Heart right ventricle (tissue), 16 donors: ENCODE results near the gene TGM5. TPM values are rescaled to one million over a fixed set of nuclear protein-coding genes. Genes with fewer than 3 reads are reported as not detected.

ENCODE experiments used
- ATAC-seq, 8 donors: fragments of 200-7000 bp; cut with Tn5 transposase; one replicate each; pipeline ENCODE4 v1.9.1; 2020; ENCODE audit warnings: mild to moderate bottlenecking in 8 of 8, moderate library complexity in 8 of 8, moderate number of reproducible peaks in 1 of 8
- DNase-seq, 2 donors: peaks; one replicate each; pipeline ENCODE4 v3.0.0-alpha.2; 2020
- H3K27ac ChIP-seq, 10 donors: fragments of 200-600 bp; sonication (generic) in 2 of 10; one replicate each; pipeline versions ENCODE4 v1.5.0 to v1.8.0; 2020 to 2022; ENCODE audit warnings: mild to moderate bottlenecking in 3 of 10
- H3K27me3 ChIP-seq, 7 donors: fragments of 200-600 bp; one replicate each; pipeline ENCODE4 v1.8.0; 2021 to 2022; ENCODE audit warnings: mild to moderate bottlenecking in 2 of 7
- H3K36me3 ChIP-seq, 9 donors: fragments of 200-600 bp; sonication (generic) in 1 of 9; one replicate each; pipeline versions ENCODE4 v1.5.0 to v1.8.0; 2020 to 2022; ENCODE audit warnings: mild to moderate bottlenecking in 2 of 9
- H3K4me1 ChIP-seq, 9 donors: fragments of 200-600 bp; sonication (generic) in 1 of 9; one replicate each; pipeline versions ENCODE4 v1.5.0 to v1.8.0; 2020 to 2022; ENCODE audit warnings: mild to moderate bottlenecking in 4 of 9
- H3K4me3 ChIP-seq, 10 donors: fragments of 200-600 bp; sonication (generic) in 2 of 10; one replicate each; pipeline versions ENCODE4 v1.5.0 to v1.8.0; 2020 to 2022; ENCODE audit warnings: mild to moderate bottlenecking in 7 of 10, moderate library complexity in 2 of 10
- H3K9me3 ChIP-seq, 11 donors: fragments of 200-600 bp in 10 of 11; sonication (generic) in 2 of 11; one replicate each; pipeline versions ENCODE4 v1.5.0 to v1.8.0; 2013 to 2022; ENCODE audit warnings: mild to moderate bottlenecking in 2 of 11, control low read depth in 1 of 11, moderate library complexity in 1 of 11
- WGBS, 2 donors: extraction: QIAGEN DNeasy Blood & Tissue Kit; methylation state at CpG; one replicate each; pipeline ENCODE4 v1.1.7; 2013; ENCODE audit warnings: inconsistent platforms in 1 of 2; 5-methylcytosine and 5-hydroxymethylcytosine counted together
- intact Hi-C, 10 donors: fragments of 100-400 bp; cut with DNase I; formaldehyde crosslinking; loops; one replicate each; pipeline versions ENCODE4 v1.11.1 to v1.14.2; 2022
- polyA plus RNA-seq, 2 donors: library from polyadenylated mRNA; stranded (reverse); fragments of 200-250 nt; gene quantifications; one replicate each; pipeline ENCODE4 v1.2.3, GENCODE V29; 2013
- total RNA-seq, 10 donors: library from RNA; stranded (reverse); fragmentation: NEBNext Ultra II Directional in 3 of 10; extraction: Animal tissue kit (Norgen Biotek cat#: 25700) in 3 of 10; gene quantifications; one replicate each; pipeline versions ENCODE4 v1.2.1 to v1.2.4, GENCODE V29; 2021 to 2023
- TF ChIP-seq, protein P1 (sequence below), 9 donors: fragments of 200-600 bp; sonication (generic) in 2 of 9; IDR thresholded peaks; one replicate each; pipeline versions ENCODE4 v1.5.0 to v1.8.0; 2021 to 2022; ENCODE audit warnings: antibody characterized with exemption in 9 of 9, mild to moderate bottlenecking in 5 of 9, moderate library complexity in 1 of 9
- donor health status: Arrhythmogenic right ventricular cardiomyopathy.
- donor health status: ischemic (EF 13 %, LVEDD 7.1; RV severe dilation, severe dysfunction).
- donor health status: healthy with polysubstance abuse.
- donor health status: DM: no; HTN: yes; CAD: no.
- donor health status: DM: no; HTN: no; CAD: no.
- donor health status: ischemic (EF 25% LVEDD 6.9; RV normal size, moderate dysfunction).
- donor health status: ischemic (EF 25% LVEDD 5.7; RV mildly dilated, moderate dysfunction).
- donor health status: healthy.
- donor health status: DM: yes; HTN: yes; CAD: no.
- donor health status: Ischemic cardiomyopathy.
- donor health status: ischemic (EF 35%, LVEDD 5.7; RV mildly dilated, moderate dysfunction).
- donor health status: nonischemic (EF 11% LVEDD 7.7; RV severe dilation, severe dysfunction).
- donor health status: DM: yes; HTN: yes; CAD: no.
- donor health status: PGD.
- donor health status: ischemic (EF 29% LVEDD 5.4; RV normal size, mild dysfunction).
- donor health status: nonischemic (EF 23%, LVEDD 6.1; RV moderate dilation, normal function).

Gene TGM5
- total and polyA plus RNA-seq, 12 donors = 0.10 TPM; not detected in 11

DNA sequence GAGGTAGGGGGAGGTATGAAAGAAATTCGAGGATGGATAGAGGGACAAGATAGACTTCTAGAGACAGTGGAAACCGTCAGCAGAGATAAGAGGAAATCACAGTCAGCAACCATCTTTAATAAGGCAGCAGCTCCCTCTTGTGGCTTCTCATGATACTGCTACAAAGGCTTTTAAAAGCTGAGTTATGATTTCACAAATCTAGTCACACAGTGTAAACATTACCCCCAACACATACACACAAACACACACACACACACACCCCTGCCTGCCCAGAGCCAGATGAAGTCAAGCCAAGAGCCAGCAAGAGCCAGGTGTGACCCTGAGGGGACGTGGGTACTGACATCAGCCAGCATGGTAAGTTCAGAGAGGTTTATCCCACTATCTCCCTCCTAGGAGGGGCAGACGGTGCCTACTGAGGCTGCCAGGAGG is 18.9 kb upstream of the TGM5 start:
- Histone ChIP-seq H3K27me3 (peaks cover 0 to 12% (median 0%) of the 10 kb centered on the region in 7 donors), H3K4me1 (peaks cover 0 to 4% (median 0%) of the 10 kb centered on the region in 9 donors), H3K36me3 (no peaks in the 10 kb centered on the region), H3K9me3 (no peaks in the 10 kb centered on the region), H3K27ac (no peak overlapping the region), H3K4me3 (no peak overlapping the region)
- peak in 1 of 2 donors; percentile 40 for DNase-seq
- TF ChIP-seq, protein P1, sequence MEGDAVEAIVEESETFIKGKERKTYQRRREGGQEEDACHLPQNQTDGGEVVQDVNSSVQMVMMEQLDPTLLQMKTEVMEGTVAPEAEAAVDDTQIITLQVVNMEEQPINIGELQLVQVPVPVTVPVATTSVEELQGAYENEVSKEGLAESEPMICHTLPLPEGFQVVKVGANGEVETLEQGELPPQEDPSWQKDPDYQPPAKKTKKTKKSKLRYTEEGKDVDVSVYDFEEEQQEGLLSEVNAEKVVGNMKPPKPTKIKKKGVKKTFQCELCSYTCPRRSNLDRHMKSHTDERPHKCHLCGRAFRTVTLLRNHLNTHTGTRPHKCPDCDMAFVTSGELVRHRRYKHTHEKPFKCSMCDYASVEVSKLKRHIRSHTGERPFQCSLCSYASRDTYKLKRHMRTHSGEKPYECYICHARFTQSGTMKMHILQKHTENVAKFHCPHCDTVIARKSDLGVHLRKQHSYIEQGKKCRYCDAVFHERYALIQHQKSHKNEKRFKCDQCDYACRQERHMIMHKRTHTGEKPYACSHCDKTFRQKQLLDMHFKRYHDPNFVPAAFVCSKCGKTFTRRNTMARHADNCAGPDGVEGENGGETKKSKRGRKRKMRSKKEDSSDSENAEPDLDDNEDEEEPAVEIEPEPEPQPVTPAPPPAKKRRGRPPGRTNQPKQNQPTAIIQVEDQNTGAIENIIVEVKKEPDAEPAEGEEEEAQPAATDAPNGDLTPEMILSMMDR (IDR thresholded peaks at IDR 0.05) = peak; percentile 58 to 86 (median 78)
- 9 to 10% methylated on average over 4 of the region's 4 CpGs for WGBS, 2 donors
- intact Hi-C loops = loop anchor here in 8 of 10 donors (1.0 to 5.0 kb wide), 6 partner anchors 57 to 101 kb away; partner anchors contain the start of gene CCNDBP1 (in 1 of the 8)
- peak; percentile 46 to 83 (median 58) for ATAC-seq

GRCh38 chr15:43283526-43283925 is 16.8 kb upstream of the TGM5 start:
- Histone ChIP-seq H3K4me1 (peaks cover 0 to 4% (median 0%) of the 10 kb centered on the region in 9 donors), H3K27me3 (peaks cover 0 to 12% (median 0%) of the 10 kb centered on the region in 7 donors), H3K27ac (no peak overlapping the region), H3K36me3 (no peaks in the 10 kb centered on the region), H3K4me3 (no peak overlapping the region), H3K9me3 (no peaks in the 10 kb centered on the region)
- WGBS, 2 donors = 86 to 87% methylated on average over 1 of the region's 1 CpG
- DNase-seq = no peak
- intact Hi-C loops = loop anchor here in 2 of 10 donors (5.0 kb wide), 2 partner anchors 56 to 76 kb away; no protein-coding TSS in a partner anchor
- TF ChIP-seq, protein P1 (IDR thresholded peaks at IDR 0.05) = no peak
- no peak for ATAC-seq

- intact Hi-C loops = loop anchor here in 2 of 10 donors (5.0 kb wide), 2 partner anchors 55 to 75 kb away; no protein-coding TSS in a partner anchor
- TF ChIP-seq, protein P1 (IDR thresholded peaks at IDR 0.05) = no peak
- no peaks in the 10 kb centered on the region for H3K36me3 ChIP-seq
Measured at GRCh38 chr15:43281926-43282602, 15.3 kb upstream of the TGM5 start.

GRCh38 chr15:43280996-43281395 is 14.3 kb upstream of the TGM5 start:
- ATAC-seq (no peak), DNase-seq (no peak)
- Histone ChIP-seq H3K36me3 (no peaks in the 10 kb centered on the region), H3K27ac (no peak overlapping the region), H3K9me3 (no peaks in the 10 kb centered on the region), H3K4me3 (no peak overlapping the region), H3K4me1 (peaks cover 0 to 4% (median 0%) of the 10 kb centered on the region in 9 donors), H3K27me3 (peaks cover 0 to 14% (median 5%) of the 10 kb centered on the region in 7 donors)
- intact Hi-C loops = loop anchor here in 2 of 10 donors (5.0 kb wide), 2 partner anchors 54 to 74 kb away; no protein-coding TSS in a partner anchor
- 76 to 78% methylated on average over 7 of the region's 7 CpGs for WGBS, 2 donors
- TF ChIP-seq, protein P1 (IDR thresholded peaks at IDR 0.05) = no peak

More at GRCh38 chr15:43281926-43282602, 15.3 kb upstream of the TGM5 start:
- Histone ChIP-seq H3K9me3 (no peaks in the 10 kb centered on the region), H3K27ac (no peak overlapping the region), H3K4me1 (peaks cover 0 to 4% (median 0%) of the 10 kb centered on the region in 9 donors), H3K27me3 (peaks cover 0 to 12% (median under 1%) of the 10 kb centered on the region in 7 donors), H3K4me3 (no peak overlapping the region)
- no peak for ATAC-seq
- no peak for DNase-seq
- 85 to 91% methylated on average over 12 of the region's 12 CpGs for WGBS, 2 donors
